ENCODE measurements around the gene SLC10A7.

SLC10A7 gene

DNA sequence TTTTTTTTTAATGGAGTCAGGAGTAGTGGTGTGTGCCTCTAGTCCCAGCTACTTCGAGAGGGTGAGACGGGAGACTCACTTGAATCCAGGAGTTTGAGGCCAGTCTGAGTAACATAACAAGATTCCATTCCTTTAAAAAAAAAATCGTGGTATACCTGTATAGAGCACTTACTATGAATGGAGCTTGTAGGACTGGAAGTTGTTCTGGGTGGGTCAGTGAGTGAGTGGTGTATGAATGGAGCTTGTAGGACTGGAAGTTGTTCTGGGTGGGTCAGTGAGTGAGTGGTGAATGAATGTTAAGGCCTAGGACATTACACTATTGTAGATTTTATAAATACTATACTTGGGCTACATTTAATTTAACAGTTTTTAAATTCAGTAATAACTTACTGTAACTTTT, 2.9 kb upstream of the SLC10A7 start:
- Histone ChIP-seq H3K9me3 (ENCODE audit: control insufficient read depth, low read length) (no peaks in the 10 kb centered on the region), H3K27ac (ENCODE audit: low read length, poor library complexity, severe bottlenecking) (no peak overlapping the region), H3K4me2 (ENCODE audit: low read length, poor library complexity, severe bottlenecking) (no peak overlapping the region), H2BK120ac (ENCODE audit: low read depth, low read length) (no peak overlapping the region), H3K18ac (ENCODE audit: low read depth in 1 of 2, low read length in 2 of 2) (no peak overlapping the region), H3K14ac (ENCODE audit: low read length in 2 of 2) (no peak overlapping the region), H3K9ac (ENCODE audit: low read length) (no peak overlapping the region), H2AK5ac (ENCODE audit: low read length, severe bottlenecking) (no peak overlapping the region), H3K36me3 (ENCODE audit: control insufficient read depth in 1 of 2, insufficient read depth in 2 of 2, low read depth in 1 of 2, low read length in 2 of 2) (no peaks in the 10 kb centered on the region), H3K4me3 (ENCODE audit: insufficient read depth in 1 of 2, low read depth in 1 of 2, low read length in 2 of 2) (no peak overlapping the region), H3K27me3 (ENCODE audit: control insufficient read depth in 1 of 2, insufficient read depth in 1 of 2, low read length in 2 of 2) (no peaks in the 10 kb centered on the region), H2BK5ac (ENCODE audit: low read depth, low read length, poor library complexity, severe bottlenecking) (no peak overlapping the region), H3K4ac (ENCODE audit: low read depth in 1 of 2, low read length in 2 of 2) (no peak overlapping the region), H3K79me1 (replicated peaks; ENCODE audit: low read length, poor library complexity, severe bottlenecking) (peaks cover 6% of the 10 kb centered on the region), H3K4me1 (ENCODE audit: control insufficient read depth, insufficient read depth, low read depth, low read length) (peaks cover 5% of the 10 kb centered on the region), H2BK15ac (ENCODE audit: low read depth, poor library complexity, severe bottlenecking) (no peak overlapping the region), H3K23ac (ENCODE audit: low read length in 2 of 2) (no peak overlapping the region), H2BK12ac (ENCODE audit: low read length in 2 of 2) (no peak overlapping the region), H2AFZ (ENCODE audit: low read depth, low read length) (no peak overlapping the region), H4K8ac (ENCODE audit: low read length) (no peak overlapping the region), H4K91ac (ENCODE audit: low read length) (no peak overlapping the region)
- WGBS = 86% methylated on average over 3 of the region's 3 CpGs
- DNase-seq = no peak

DNA sequence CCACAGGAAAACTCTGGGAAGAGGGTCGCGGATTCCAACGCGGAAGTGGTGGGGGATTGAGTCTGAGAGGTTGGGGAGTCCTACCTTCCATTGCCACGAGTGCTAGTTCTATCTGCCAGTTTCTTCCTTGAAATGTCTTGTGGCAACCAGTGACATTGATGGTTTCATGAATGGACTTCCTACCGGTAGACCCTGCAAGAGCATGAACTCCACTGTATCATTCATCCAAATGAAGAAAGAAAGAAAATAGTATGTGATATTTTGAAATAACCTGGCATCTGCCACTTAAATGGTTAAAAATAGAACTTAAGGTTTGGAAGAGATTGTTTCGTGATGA, 1.1 kb upstream of the SLC10A7 start:
- H3K4ac ChIP-seq (ENCODE audit: low read depth in 1 of 2, low read length in 2 of 2) = peak overlapping the region in 1 of 2 experiments; percentile 60
- H2BK120ac ChIP-seq (ENCODE audit: low read depth, low read length) = peak overlapping the region; percentile 68
- H3K18ac ChIP-seq (ENCODE audit: low read depth in 1 of 2, low read length in 2 of 2) = peak overlapping the region; percentile 81 to 87
- no peak overlapping the region for H3K27ac ChIP-seq (ENCODE audit: low read length, poor library complexity, severe bottlenecking)
- peak; percentile 41 for DNase-seq
- H3K79me1 ChIP-seq (replicated peaks; ENCODE audit: low read length, poor library complexity, severe bottlenecking) = peaks cover 17% of the 10 kb centered on the region
- peak overlapping the region in 1 of 2 experiments; percentile 89 for H2BK12ac ChIP-seq (ENCODE audit: low read length in 2 of 2)
- peak overlapping the region; percentile 92 to 96 for H3K4me3 ChIP-seq (ENCODE audit: insufficient read depth in 1 of 2, low read depth in 1 of 2, low read length in 2 of 2)
- H2AK5ac ChIP-seq (ENCODE audit: low read length, severe bottlenecking) = no peak overlapping the region
- no peak overlapping the region for H4K91ac ChIP-seq (ENCODE audit: low read length)
- no peaks in the 10 kb centered on the region for H3K9me3 ChIP-seq (ENCODE audit: control insufficient read depth, low read length)
- H3K23ac ChIP-seq (ENCODE audit: low read length in 2 of 2) = peak overlapping the region in 1 of 2 experiments; percentile 60
- peak overlapping the region; percentile 97 for H4K8ac ChIP-seq (ENCODE audit: low read length)
- H3K27me3 ChIP-seq (ENCODE audit: control insufficient read depth in 1 of 2, insufficient read depth in 1 of 2, low read length in 2 of 2) = no peaks in the 10 kb centered on the region
- H2BK5ac ChIP-seq (ENCODE audit: low read depth, low read length, poor library complexity, severe bottlenecking) = peak overlapping the region; percentile 31
- 14% methylated on average over 6 of the region's 7 CpGs for WGBS
- peaks cover 5% of the 10 kb centered on the region for H3K4me1 ChIP-seq (ENCODE audit: control insufficient read depth, insufficient read depth, low read depth, low read length)
- H3K4me2 ChIP-seq (ENCODE audit: low read length, poor library complexity, severe bottlenecking) = peak overlapping the region; percentile 99
- H3K36me3 ChIP-seq (ENCODE audit: control insufficient read depth in 1 of 2, insufficient read depth in 2 of 2, low read depth in 1 of 2, low read length in 2 of 2) = no peaks in the 10 kb centered on the region
- peak overlapping the region; percentile 94 for H3K9ac ChIP-seq (ENCODE audit: low read length)
- H3K14ac ChIP-seq (ENCODE audit: low read length in 2 of 2) = peak overlapping the region in 1 of 2 experiments; percentile 82
- H2BK15ac ChIP-seq (ENCODE audit: low read depth, poor library complexity, severe bottlenecking) = peak overlapping the region; percentile 83
- H2AFZ ChIP-seq (ENCODE audit: low read depth, low read length) = peak overlapping the region; percentile 92

DNA sequence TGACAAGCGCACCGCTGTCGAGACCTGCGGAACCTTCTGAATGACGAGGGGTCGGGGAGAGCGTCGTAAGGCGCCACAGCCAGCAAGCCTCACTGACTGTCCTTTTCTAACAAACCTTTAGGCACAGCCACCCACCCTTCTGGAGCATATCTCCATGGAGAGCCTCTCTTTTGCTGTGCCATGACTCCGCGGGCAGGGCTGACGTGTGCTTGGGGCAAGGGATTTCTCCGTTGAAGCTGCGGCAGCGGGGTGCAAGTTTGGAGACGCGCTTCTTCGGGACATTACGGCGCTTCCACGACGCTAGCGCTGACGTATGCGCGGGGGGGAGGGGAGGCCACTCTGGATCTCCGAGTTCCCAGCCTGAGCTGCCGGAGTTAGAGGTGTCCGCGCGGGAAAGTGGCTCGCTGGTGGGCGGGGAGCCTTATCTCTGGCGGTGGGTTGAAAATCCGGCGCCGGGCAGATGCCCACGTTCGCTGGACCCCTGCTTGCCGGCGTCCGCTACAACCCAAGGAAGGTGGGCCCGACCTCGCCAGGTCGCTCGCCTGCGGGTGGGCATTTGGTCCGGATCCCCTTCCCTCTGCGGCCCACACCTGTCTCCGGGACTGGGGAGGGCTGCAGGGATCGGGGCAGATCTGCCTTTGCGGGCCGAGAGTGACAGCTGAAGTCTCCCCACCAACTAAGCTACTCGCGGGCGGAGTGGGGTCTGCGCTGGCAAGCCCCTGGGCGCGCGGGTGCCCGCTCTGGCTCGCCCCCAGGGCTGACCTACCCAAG, 543 bp upstream of the SLC10A7 start:
- H2BK5ac ChIP-seq (ENCODE audit: low read depth, low read length, poor library complexity, severe bottlenecking) = peak overlapping the region; percentile 31
- peak overlapping the region; percentile 94 for H3K9ac ChIP-seq (ENCODE audit: low read length)
- H3K27me3 ChIP-seq (ENCODE audit: control insufficient read depth in 1 of 2, insufficient read depth in 1 of 2, low read length in 2 of 2) = no peaks in the 10 kb centered on the region
- H2BK120ac ChIP-seq (ENCODE audit: low read depth, low read length) = peak overlapping the region; percentile 68
- peak overlapping the region; percentile 87 to 96 for H3K18ac ChIP-seq (ENCODE audit: low read depth in 1 of 2, low read length in 2 of 2)
- H3K36me3 ChIP-seq (ENCODE audit: control insufficient read depth in 1 of 2, insufficient read depth in 2 of 2, low read depth in 1 of 2, low read length in 2 of 2) = no peaks in the 10 kb centered on the region
- peaks cover 17% of the 10 kb centered on the region for H3K79me1 ChIP-seq (replicated peaks; ENCODE audit: low read length, poor library complexity, severe bottlenecking)
- WGBS = under 1% methylated on average over 54 of the region's 62 CpGs
- H3K27ac ChIP-seq (ENCODE audit: low read length, poor library complexity, severe bottlenecking) = peak overlapping the region; percentile 56
- peak overlapping the region; percentile 99 for H3K4me2 ChIP-seq (ENCODE audit: low read length, poor library complexity, severe bottlenecking)
- H3K9me3 ChIP-seq (ENCODE audit: control insufficient read depth, low read length) = no peaks in the 10 kb centered on the region
- H3K23ac ChIP-seq (ENCODE audit: low read length in 2 of 2) = peak overlapping the region in 1 of 2 experiments; percentile 66
- peak overlapping the region in 1 of 2 experiments; percentile 65 for H3K4ac ChIP-seq (ENCODE audit: low read depth in 1 of 2, low read length in 2 of 2)
- H2BK15ac ChIP-seq (ENCODE audit: low read depth, poor library complexity, severe bottlenecking) = peak overlapping the region; percentile 89
- peak overlapping the region; percentile 50 to 98 for H2BK12ac ChIP-seq (ENCODE audit: low read length in 2 of 2)
- H4K91ac ChIP-seq (ENCODE audit: low read length) = peak overlapping the region; percentile 87
- H3K14ac ChIP-seq (ENCODE audit: low read length in 2 of 2) = peak overlapping the region in 1 of 2 experiments; percentile 85
- H3K4me3 ChIP-seq (ENCODE audit: insufficient read depth in 1 of 2, low read depth in 1 of 2, low read length in 2 of 2) = peak overlapping the region; percentile 92 to 96
- H2AFZ ChIP-seq (ENCODE audit: low read depth, low read length) = peak overlapping the region; percentile 100
- DNase-seq = peak; percentile 88
- H2AK5ac ChIP-seq (ENCODE audit: low read length, severe bottlenecking) = no peak overlapping the region
- H3K4me1 ChIP-seq (ENCODE audit: control insufficient read depth, insufficient read depth, low read depth, low read length) = peaks cover 5% of the 10 kb centered on the region
- peak overlapping the region; percentile 97 for H4K8ac ChIP-seq (ENCODE audit: low read length)

DNA sequence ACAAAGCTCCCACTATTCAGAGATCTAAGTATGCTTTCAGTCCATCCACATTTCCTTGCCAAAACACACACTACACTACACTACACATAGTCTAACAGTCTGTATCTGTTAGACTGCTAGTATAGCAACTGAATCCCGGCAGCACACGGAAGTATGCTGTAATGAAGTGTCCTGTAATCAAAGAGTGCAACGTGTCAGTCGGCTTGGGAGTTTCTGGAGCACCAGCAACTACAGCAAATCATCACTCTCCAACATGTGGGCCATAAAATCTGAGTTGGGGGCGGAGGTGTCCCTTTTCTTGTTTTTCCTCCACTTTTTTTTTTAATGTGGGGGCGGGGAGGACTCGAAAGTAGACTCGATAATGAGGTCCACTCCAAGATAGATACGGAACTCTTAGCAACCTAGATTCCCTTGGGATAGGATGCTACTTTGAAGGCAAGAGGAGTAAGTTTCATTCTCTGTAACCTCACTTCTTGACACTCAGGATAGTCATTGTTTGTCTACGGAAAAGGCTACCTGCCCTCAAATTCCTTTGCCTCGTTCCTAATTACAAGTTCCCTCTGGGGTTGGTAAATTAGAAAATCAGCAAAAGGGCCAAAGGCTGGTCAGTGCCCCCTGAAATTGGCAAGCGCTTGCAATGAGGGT, 722 bp downstream of the SLC10A7 start:
- Histone ChIP-seq H4K91ac (ENCODE audit: low read length) (no peak overlapping the region), H4K8ac (ENCODE audit: low read length) (peak overlapping the region; percentile 46), H3K4me2 (ENCODE audit: low read length, poor library complexity, severe bottlenecking) (peak overlapping the region; percentile 99), H2BK120ac (ENCODE audit: low read depth, low read length) (no peak overlapping the region), H2BK15ac (ENCODE audit: low read depth, poor library complexity, severe bottlenecking) (no peak overlapping the region), H3K14ac (ENCODE audit: low read length in 2 of 2) (no peak overlapping the region), H3K4ac (ENCODE audit: low read depth in 1 of 2, low read length in 2 of 2) (peak overlapping the region in 1 of 2 experiments; percentile 72), H3K4me3 (ENCODE audit: insufficient read depth in 1 of 2, low read depth in 1 of 2, low read length in 2 of 2) (peak overlapping the region; percentile 92 to 96), H3K4me1 (ENCODE audit: control insufficient read depth, insufficient read depth, low read depth, low read length) (peaks cover 5% of the 10 kb centered on the region), H3K9me3 (ENCODE audit: control insufficient read depth, low read length) (no peaks in the 10 kb centered on the region), H3K27ac (ENCODE audit: low read length, poor library complexity, severe bottlenecking) (peak overlapping the region; percentile 56), H3K9ac (ENCODE audit: low read length) (peak overlapping the region; percentile 94), H2AFZ (ENCODE audit: low read depth, low read length) (peak overlapping the region; percentile 94), H3K23ac (ENCODE audit: low read length in 2 of 2) (no peak overlapping the region), H2BK5ac (ENCODE audit: low read depth, low read length, poor library complexity, severe bottlenecking) (no peak overlapping the region), H3K79me1 (replicated peaks; ENCODE audit: low read length, poor library complexity, severe bottlenecking) (peaks cover 17% of the 10 kb centered on the region), H2BK12ac (ENCODE audit: low read length in 2 of 2) (no peak overlapping the region), H3K36me3 (ENCODE audit: control insufficient read depth in 1 of 2, insufficient read depth in 2 of 2, low read depth in 1 of 2, low read length in 2 of 2) (no peaks in the 10 kb centered on the region), H3K27me3 (ENCODE audit: control insufficient read depth in 1 of 2, insufficient read depth in 1 of 2, low read length in 2 of 2) (no peaks in the 10 kb centered on the region), H3K18ac (ENCODE audit: low read depth in 1 of 2, low read length in 2 of 2) (peak overlapping the region in 1 of 2 experiments; percentile 71), H2AK5ac (ENCODE audit: low read length, severe bottlenecking) (no peak overlapping the region)
- DNase-seq = peak; percentile 86
- WGBS = 0% methylated on average over 6 of the region's 12 CpGs

Measured in mesenchymal stem cell (in vitro differentiated cells and primary cell).